PFSK-1 (cell line): ENCODE results near the gene CD22.

Source experiments
- FOXP2 ChIP-seq: optimal IDR thresholded peaks from 2 replicates; pipeline ENCODE3; 2011; ENCODE audit warnings: borderline replicate concordance, control low read depth, inconsistent platforms; ENCODE audit not compliant: insufficient read depth; ENCODE audit errors: extremely low read length, extremely low read depth
- POLR2AphosphoS5 ChIP-seq: IDR thresholded peaks from 2 replicates; pipeline ENCODE4 v1.6.1; 2012; ENCODE audit warnings: low read depth, mild to moderate bottlenecking, control low read depth, low read length, moderate library complexity
- REST ChIP-seq, 2 experiments: IDR thresholded peaks; 2 replicates each; pipeline versions ENCODE4 v1.6.1 to v1.8.0; 2011 to 2012; ENCODE audit warnings: low read depth in 2 of 2, low read length in 2 of 2, control low read depth in 1 of 2, inconsistent platforms in 1 of 2, mild to moderate bottlenecking in 1 of 2, moderate library complexity in 1 of 2; ENCODE audit not compliant: insufficient read depth in 1 of 2
- SIN3A ChIP-seq: IDR thresholded peaks from 2 replicates; pipeline ENCODE4 v1.6.1; 2012; ENCODE audit warnings: mild to moderate bottlenecking, low read length, moderate library complexity, borderline replicate concordance; ENCODE audit not compliant: insufficient read depth
- TAF1 ChIP-seq: IDR thresholded peaks from 2 replicates; pipeline ENCODE4 v1.6.1; 2012; ENCODE audit warnings: low read length, control low read depth, borderline replicate concordance; ENCODE audit not compliant: insufficient read depth

Gene CD22

GRCh38 chr19:35360880-35361420, 32.0 kb downstream of the CD22 start:
- TF ChIP-seq TAF1 (no peak), REST (IDR thresholded peaks at IDR 0.05; ENCODE audit: insufficient read depth in 1 of 2, low read depth in 2 of 2, low read length in 2 of 2) (no peak), SIN3A (no peak)

GRCh38 chr19:35362261-35363000, 33.4 kb downstream of the CD22 start:
- TF ChIP-seq SIN3A (no peak), REST (IDR thresholded peaks at IDR 0.05; ENCODE audit: insufficient read depth in 1 of 2, low read depth in 2 of 2, low read length in 2 of 2) (no peak), TAF1 (no peak), POLR2AphosphoS5 (no peak)

- no peak for TF ChIP-seq REST (IDR thresholded peaks at IDR 0.05; ENCODE audit: insufficient read depth in 1 of 2, low read depth in 2 of 2, low read length in 2 of 2)
- TF ChIP-seq SIN3A: no peak
- no peak for TF ChIP-seq FOXP2
- no peak for TF ChIP-seq TAF1
- TF ChIP-seq POLR2AphosphoS5: no peak
These were observed 34.1 kb downstream of the CD22 start for GRCh38 chr19:35363001-35363590.

GRCh38 chr19:35363711-35364425, 34.9 kb downstream of the CD22 start:
- TF ChIP-seq REST (IDR thresholded peaks at IDR 0.05; ENCODE audit: insufficient read depth in 1 of 2, low read depth in 2 of 2, low read length in 2 of 2): no peak
- no peak for TF ChIP-seq POLR2AphosphoS5
- no peak for TF ChIP-seq FOXP2
- TF ChIP-seq TAF1: no peak
- no peak for TF ChIP-seq SIN3A
